HEK293T (cell line): ENCODE results near the gene NOMO2.
"Not testable (repeated sequence)": the region's sequence is repeated elsewhere in the genome, so short reads cannot be mapped to it uniquely, and the experiment has no call there.

Experiments used
- ARNT ChIP-seq: fragments of 450-650 bp; IDR thresholded peaks from 2 replicates; pipeline ENCODE4 v1.6.1; 2017; ENCODE audit warnings: mild to moderate bottlenecking
- BHLHE40 ChIP-seq: fragments of 450-650 bp; IDR thresholded peaks from 2 replicates; pipeline ENCODE4 v1.6.1; 2016; ENCODE audit warnings: mild to moderate bottlenecking, moderate library complexity, borderline replicate concordance
- ELF4 ChIP-seq: fragments of 450-650 bp; IDR thresholded peaks from 2 replicates; pipeline ENCODE4 v1.6.1; 2017; ENCODE audit warnings: antibody characterized with exemption
- FOXA1 ChIP-seq: fragments of 450-650 bp; IDR thresholded peaks from 2 replicates; pipeline ENCODE4 v1.6.1; 2016; ENCODE audit warnings: mild to moderate bottlenecking
- FOXK2 ChIP-seq: fragments of 450-650 bp; IDR thresholded peaks from 2 replicates; pipeline ENCODE4 v1.6.1; 2016; ENCODE audit warnings: mild to moderate bottlenecking
- FOXM1 ChIP-seq: fragments of 450-650 bp; IDR thresholded peaks from 2 replicates; pipeline ENCODE4 v1.6.1; 2017; ENCODE audit warnings: mild to moderate bottlenecking, borderline replicate concordance
- HDGF ChIP-seq: fragments of 450-650 bp; IDR thresholded peaks from 2 replicates; pipeline ENCODE4 v1.6.1; 2017; ENCODE audit warnings: antibody characterized with exemption, borderline replicate concordance
- LEF1 ChIP-seq: fragments of 450-650 bp; IDR thresholded peaks from 2 replicates; pipeline ENCODE4 v1.6.1; 2017; ENCODE audit warnings: mild to moderate bottlenecking, borderline replicate concordance
- SP1 ChIP-seq: fragments of 450-650 bp; IDR thresholded peaks from 2 replicates; pipeline ENCODE4 v1.6.1; 2017
- SUZ12 ChIP-seq: fragments of 450-650 bp; IDR thresholded peaks from 2 replicates; pipeline ENCODE4 v1.6.1; 2016; ENCODE audit warnings: mild to moderate bottlenecking
- ZNF384 ChIP-seq: fragments of 450-650 bp; IDR thresholded peaks from 2 replicates; pipeline ENCODE4 v1.6.1; 2016

DNA sequence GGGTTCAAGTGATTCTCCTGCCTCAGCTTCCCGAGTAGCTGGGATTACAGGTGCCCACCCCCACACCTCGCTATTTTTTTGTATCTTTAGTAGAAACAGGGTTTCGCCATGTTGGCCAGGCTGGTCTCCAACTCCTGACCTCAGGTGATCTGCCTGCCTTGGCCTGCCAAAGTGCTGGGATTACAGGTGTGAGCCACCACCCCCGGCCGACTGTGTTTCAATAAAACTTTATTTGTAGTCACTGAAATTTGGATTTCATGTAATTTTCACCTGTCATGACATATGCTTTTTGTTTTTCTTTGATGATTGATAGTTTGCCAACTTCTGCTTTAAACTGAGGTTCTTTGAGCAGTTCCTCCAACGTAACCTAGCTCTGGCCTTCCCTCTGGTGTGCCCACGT, 12.0 kb upstream of the NOMO2 start:
- TF ChIP-seq ARNT, FOXM1, SP1, FOXA1, HDGF, FOXK2, ZNF384, ELF4, BHLHE40, SUZ12, LEF1: not testable (repeated sequence)
